NCI-H1417 treated with DMSO at 0.1 percent for 48 hours (cell line): ENCODE data around the gene TNKS2.
"Not testable (repeated sequence)": the region's sequence is repeated elsewhere in the genome, so short reads cannot be mapped to it uniquely, and the experiment has no call there.

Experiments
- DNase-seq: peaks from one replicate; lab custom pipeline; 2025; lab: John Stamatoyannopoulos, UW

TNKS2 gene

DNA sequence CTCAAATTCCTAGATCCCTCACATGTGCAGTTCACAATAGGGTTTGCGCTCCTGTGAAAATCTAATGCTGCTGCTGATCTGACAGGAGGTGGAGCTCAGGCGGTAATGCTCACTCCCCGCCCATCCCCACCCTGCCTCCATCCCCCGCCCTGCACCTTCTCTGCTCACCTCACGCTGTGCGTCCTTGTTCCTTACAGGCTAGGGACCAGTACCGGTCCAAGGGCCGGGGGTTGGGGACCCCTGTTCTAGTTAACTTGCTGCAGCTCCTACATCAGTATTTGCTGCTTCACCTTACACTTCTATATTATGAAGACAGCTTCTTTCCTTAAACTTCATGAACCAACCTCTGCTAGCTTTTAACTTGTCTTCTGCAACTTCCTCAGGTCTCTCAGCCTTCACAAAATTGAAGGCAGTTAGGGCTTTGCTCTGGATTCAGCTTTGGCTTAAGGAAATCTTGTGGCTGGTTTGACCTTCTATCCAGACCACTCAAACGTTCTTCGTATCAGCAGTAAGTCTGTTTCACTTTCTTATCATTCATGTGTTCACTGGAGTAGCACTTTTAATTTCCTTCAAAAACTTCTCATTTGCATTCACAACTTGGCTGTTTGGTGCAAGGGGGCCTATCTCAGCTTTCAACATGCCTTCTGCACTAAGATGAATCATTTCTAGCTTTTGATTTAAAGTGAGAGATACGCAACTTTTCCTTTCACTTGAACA lies 1.7 kb upstream of the TNKS2 start:
- DNase-seq, result no peak

DNA sequence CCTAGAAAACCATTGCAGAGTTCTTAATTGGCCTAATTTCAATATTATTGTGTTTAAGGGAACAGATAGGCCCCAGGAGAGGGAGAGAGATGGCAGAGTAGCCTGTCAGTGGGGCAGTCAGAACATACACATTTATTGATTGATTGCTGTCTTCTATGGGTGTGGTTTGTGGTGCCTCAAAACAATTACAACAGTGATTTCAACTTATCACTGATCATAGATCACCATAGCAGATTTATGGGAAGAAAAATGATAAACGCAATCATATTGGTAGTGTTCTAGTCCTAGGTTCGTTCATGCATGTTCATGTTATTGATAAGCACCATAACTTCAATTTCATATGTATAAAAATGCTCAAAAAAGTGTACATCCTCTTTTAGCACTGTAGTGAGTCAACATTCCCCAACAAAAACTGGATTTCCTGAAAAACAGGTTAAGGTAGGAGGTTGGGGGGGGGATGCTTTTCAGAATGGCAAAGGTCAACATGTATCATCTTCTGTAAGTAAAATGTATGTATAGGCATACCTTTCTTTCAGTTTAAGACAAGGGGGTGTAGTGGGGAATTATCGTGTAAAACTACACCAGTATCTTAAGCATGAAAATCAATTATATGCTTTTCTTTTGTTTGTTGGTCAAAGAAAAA lies 1.1 kb upstream of the TNKS2 start:
- no peak for DNase-seq

DNA sequence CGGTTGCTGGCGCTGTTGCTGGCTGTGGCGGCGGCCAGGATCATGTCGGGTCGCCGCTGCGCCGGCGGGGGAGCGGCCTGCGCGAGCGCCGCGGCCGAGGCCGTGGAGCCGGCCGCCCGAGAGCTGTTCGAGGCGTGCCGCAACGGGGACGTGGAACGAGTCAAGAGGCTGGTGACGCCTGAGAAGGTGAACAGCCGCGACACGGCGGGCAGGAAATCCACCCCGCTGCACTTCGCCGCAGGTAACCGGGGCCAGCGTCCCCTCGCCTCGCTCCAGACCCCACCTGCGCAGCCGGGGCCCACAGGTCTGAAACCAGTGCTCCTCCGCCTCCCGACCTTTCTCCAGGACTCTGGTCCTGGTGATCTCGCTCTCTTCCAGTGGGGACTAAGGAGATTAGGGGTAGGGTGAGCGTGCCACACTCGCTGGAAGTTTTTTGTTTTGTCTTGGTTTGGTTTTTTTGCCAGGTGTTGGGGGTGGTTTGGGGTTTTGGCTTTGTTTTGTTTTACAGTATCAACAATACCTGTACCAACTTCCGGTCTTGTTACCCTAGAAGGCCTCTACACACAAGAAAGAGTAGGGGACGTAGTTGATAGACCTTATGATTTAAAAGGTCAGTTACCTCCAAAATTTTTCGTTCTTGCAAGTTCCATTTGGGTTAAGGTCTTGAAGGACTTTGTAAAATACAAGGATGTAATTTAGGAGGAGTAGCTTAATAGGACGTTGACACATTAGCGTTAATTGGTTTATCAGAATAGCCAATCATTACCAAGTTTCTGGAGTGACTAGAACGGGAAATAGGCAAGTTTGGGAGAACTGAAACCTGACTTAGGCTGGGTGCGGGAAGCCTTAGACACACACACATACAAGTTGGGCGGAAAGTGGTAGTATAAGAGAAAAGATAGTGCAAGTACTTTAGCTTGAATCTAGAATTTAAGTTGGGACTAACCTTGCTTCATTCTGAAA lies 704 bp downstream of the TNKS2 start:
- DNase-seq, result no peak

DNA sequence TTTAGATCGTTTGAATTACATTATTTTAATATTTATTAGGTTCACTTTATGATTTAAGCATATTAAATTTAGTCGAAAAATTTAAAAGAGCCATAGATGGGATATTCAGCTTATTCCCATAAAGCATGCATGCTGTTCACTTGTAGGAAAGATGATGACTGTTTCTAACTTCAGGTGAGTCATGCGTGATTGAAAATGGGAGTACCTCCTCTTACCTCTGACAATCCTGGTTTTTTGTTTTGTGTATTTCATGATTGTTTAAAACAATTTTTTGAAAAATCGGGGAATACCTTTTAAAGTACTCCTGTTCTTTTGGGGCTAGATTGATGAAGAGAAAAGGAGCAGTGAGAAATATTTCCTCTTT lies 1.4 kb downstream of the TNKS2 start:
- DNase-seq, result no peak

DNA sequence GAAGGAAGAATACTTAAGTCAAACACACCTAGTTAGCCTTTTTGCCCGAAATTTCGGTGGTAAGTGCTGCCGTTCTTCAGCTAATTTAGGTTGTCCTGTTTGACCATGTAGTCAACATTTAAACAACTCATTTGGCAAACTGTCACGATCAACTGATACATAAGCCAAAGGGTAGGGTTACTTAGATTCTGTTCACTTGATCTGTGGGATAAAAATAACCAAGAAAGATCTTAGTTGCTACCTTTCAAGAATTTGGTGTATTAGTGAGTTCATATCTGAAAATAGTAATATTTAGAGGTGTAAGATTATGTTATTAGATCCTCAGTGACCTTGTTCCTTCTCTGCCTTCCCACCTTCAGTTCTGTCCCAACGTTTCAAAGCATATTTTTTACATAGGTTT lies 2.0 kb downstream of the TNKS2 start:
- DNase-seq, result no peak

DNA sequence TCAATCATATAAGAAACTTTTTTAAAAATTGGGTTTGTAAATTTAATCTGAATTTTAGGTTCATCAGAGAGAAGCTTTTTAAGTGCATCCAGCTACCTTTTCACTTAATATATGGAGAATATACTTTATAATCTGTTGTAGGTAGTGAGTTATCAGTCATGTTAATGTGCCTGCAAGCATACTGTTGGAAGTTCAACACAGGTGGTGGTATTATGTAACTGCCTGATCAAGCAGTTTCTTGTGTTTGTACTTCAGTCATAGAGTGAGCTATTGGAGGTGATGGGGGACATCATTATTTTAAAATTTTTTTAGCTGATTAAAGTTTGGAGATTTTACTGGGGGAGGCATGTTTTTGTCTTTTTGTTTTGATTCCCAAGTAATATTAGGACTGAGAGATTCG lies 2.5 kb downstream of the TNKS2 start:
- no peak for DNase-seq

DNA sequence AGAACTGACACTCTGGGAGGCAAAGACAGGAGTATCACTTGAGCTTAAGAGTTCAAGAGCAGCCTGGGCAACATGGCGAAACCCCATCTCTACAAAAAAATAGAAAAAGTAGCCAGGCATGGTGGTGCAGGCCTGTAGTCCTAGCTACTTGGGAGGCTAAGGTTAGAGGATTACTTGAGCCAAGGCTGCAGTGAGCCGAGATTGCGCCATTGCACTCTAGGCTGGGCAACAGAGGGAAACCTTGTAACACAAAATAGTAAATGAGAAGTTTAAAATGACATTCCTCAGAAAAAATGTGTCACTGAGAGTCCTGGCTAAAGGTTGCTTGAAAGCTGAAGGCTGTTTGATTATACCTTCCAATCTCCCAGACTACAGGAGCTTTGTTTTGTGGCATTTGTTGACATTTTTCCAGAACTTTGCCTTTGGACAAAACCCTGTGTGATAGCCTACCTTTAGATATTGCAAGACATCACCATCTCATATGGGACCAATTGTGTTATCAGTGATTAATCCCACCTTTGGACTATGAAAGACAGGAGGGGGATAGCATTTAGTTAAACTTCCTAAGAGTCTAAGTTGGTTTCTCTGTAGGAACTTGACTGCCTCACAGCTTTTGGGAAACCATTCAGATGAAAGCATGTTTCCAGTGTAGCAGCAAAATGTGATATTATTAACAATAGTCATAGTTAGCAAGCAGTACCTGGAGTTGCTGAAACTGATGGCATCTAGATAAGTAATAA lies 5.3 kb downstream of the TNKS2 start:
- no peak for DNase-seq

DNA sequence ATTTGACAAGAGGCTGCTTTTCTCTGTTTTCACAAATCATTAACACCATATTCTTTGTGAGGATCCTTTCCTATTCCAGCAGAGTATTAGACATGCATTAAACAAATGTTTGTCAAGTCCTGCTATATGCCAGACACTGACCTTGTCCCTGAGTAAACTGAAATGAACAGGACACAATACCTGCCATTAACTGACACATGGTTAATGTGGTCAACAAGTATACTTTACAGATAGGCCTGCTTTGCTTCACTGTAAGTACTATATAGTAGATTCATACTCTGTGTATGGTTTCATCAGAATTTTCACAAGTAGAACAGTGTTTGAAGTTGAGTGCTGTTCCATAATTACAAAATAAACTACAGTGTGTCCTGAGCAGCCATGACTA lies 5.9 kb downstream of the TNKS2 start:
- DNase-seq, result no peak

DNA sequence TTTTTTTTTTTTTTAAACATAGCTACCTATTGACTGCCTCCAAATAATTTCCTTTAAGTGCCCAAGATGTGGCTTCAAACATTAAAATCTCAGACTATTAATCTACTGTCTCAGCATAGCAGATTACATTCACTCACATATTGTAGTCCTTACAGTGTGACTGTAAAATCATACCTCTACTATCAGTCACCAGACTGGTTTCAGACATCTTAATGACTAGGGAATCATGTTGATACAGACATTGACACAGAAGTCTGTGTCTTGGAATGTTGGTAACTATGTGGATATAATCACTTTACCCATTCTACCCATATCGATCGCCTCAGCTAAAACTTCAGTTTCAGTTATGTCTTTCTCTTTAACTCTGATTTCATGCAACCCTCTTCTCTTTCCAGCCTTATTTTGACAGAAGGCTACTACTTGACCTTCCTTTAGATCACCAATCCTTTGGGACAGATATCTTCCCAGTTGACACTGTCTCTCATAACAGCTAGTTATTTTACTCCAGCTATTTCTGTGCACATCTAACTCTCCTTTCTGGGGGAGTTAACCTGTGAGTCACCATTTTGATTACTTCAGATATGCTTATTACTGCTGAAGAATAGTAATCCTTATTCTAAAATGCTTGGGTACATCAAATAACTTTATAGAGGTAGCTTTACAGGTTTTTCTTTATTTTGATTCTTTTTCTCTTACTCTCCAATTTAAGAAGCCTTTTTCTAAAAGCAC lies 7.0 kb downstream of the TNKS2 start:
- no peak for DNase-seq

DNA sequence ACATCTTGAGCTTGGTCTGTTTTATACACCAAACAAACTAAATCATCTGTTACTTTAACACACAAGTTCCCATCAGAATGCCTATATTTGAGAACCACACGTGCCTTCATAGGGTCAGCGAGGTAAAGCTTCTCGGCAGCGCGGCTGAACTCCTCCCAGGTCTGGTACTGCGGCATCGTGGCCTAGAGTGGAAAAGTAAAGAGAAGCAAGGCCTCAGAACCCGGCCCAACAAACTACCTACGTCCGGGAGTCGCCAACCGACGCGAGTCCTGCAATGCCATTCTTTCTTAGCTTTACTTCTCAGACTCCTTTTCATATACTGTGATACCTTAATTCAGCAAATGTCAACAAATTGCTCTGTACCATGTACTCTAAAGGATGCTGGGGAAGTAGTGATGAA lies 9.0 kb downstream of the TNKS2 start:
- DNase-seq, result not testable (repeated sequence)

DNA sequence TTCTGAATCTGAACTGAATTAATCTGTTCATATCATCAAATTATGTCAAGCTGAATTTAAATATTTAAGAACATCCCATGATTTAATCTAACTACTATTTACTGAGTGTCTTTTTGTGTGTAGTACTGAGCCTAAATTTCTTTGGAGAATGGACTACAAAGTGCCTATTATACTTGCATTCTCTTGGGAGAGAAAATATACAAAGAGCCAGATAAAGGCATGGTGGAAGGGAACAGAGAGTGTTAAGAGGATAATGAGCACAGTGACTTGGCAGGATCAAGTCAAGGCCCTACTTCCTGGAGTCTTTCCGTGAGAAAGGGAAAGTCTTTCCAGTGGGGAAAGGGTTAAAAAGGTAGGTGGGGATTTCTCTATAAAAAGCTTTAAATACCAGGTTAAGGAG lies 15.0 kb downstream of the TNKS2 start:
- no peak for DNase-seq

DNA sequence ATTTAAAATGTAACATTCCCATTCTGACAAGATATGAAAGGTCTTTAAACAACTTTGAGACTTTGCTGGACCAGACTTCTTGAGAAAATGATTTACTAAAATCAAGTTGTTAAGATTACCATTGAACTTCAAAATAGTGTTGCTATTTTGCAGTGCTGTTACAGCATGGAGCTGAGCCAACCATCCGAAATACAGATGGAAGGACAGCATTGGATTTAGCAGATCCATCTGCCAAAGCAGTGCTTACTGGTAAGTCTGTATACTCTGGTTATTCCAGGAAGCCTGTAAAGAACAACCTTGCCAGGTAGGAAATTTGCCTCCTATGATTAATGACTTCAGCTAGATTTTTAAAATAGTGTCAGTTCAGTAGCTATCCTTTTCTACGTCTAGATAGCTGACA lies 18.8 kb downstream of the TNKS2 start:
- DNase-seq, result no peak

DNA sequence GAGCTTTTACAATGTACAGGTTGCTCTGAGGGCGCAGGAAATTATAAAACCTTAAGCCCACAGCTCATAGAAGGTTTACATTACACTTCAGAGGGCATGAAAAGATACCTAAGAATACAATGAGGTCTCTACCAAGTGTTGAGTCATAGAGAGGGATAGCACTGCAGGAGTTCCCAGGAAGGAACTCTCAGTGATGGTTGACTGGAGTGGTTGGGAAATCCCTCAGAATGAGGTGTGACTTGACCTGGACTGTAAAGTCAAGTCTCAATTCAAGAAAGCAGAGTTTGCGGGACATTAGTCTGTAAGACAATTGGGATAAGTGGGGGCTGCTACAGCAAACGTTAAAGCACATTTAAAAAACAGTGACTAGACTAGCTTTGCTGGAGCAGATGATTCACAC lies 21.9 kb downstream of the TNKS2 start:
- DNase-seq, result no peak

DNA sequence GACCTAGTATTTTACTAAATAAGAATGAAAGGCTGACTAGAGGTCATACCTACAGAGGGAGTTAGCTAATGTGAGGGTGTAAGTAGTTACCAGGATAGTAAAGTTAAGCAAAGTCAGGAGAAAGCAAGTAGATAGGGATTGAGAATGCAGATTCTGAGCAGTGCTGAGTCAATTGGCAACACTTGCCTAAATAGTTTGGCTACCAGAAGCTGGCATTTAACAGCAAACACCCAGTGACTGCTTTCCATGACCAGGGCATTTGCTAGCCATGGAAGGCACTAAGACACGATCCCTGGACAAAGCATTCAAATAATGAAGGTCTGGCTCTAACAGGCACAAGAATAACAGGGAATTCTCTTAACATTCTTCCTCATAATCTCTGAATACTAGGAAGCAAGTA lies 25.9 kb downstream of the TNKS2 start:
- no peak for DNase-seq

DNA sequence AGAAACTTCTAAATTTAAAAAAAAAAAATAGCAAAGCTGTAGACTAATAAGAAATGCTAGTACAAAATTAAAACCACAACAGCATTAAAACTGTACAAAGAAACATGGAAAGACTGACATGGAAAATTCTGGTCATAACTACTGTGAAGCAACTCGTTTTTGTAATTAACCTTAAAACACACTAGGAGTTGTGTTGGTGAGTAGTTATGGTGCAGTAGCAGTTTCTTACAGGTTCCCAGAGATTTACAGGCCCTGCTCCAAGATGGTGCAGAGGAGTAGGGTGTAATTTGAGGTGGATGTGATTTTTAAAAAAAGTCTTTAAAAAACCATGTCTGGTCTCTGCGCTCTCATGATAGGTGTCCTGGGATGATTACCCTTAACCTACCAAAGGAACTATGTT lies 31.0 kb downstream of the TNKS2 start:
- DNase-seq, result no peak

DNA sequence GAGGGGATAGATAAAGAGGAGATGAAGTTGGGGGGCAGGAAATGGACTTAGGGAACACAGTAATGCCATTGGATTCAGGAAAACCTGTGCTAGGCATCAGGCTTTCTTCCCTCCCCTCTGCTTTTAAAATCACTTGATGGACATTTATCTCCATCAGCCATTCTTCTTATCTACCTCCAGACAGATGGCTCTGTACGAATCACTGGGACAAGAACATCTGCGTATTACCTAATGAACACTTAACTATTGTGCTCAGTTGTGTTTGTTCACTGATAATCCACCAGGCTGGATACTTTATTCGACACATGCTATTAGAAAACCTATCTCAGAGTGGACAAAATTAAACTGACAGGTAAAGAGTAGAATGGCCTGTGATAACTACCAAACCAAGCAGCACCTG lies 40.0 kb downstream of the TNKS2 start:
- no peak for DNase-seq

DNA sequence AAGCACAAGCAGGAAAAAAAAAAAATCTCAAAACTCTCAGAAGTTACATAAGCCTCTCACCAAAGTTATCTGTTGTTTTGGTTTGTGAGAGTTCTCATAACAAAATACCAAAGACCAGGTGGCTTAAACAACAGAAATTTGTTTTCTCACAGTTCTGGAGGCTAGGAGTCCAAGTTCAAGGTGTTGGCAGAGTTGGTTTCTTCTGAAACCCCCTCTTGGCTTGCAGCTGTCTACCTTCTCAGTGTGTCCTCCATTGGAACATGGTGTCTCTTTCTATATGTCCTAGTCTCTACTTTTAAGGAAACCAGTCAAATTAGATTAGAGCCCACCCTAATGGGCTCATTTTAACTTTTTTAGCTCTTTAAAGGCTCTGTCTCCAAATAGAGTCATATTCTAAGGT lies 44.9 kb downstream of the TNKS2 start:
- DNase-seq, result no peak

DNA sequence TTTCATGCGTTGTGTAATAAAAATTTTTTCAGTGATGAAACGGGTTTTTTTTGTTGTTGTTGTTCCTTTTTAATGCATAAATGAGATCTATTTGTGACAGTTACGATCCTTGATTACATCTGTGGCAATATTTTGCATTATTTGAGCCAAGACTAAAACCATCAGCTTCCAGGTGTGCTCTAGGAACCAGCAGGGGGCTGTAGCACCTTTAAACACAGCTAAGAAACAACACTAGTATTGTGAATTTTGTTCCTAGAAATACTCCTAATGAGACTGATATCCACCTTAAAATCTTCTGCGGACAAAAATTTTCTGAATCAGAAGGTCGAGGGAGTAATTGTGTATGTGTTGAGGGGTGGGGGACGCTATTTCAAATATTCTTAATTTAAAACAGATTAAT lies 58.4 kb downstream of the TNKS2 start:
- DNase-seq, result no peak

DNA sequence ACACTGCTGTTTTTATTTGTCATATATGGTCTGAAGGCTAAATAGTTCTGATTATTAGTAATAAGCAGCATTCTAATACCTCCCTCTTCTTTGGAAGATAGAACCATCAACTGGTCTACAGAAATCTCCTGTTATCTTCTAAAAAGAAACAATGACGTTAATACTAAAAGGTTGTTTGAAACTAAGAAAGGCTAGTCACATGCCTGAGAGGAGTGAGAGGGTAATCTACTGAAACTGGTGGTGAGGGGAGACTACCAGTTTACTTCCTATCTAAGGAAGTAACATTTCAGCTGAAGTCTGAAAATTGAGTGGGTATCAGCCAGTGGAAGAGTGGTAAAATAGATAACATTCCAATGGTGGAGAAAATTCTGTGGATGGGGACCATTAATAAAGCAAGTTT lies 62.7 kb downstream of the TNKS2 start:
- no peak for DNase-seq

DNA sequence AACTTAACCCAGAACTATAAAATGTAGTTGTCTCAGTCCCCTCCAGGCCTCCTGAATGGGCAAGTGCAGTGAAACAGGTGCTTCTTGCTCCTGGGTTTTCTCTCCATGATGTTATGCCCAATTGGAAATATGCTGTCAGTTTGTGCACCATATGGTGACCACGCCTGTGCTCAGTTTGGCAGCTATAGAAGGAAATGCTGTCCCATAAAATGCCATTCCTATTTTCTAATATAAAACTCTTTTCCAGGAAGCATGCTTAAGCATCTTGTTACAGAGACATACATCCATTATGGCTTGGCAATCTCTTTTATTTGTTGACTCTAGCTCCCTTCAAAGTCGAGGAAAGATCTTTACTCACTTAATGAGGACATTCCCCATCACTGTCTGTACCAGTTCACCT lies 65.9 kb downstream of the TNKS2 start:
- DNase-seq, result no peak

DNA sequence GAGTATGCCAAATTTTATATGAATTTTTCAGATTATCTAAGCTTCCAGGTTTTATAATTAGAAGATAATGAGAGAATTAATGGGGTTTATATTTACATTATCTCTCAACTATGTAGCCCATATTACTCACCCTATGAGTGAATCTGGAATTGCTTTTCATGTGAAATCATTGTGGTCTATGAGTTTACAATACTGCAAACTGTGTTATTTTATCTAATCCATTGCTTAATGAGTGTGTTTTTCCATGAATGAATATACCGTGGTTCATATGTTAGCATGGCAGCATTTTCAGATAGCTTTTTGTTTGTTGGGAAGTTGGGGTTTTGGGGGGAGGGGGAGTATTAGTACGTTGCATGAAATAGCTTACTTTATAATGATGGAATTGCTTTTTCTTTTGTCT lies 66.5 kb downstream of the TNKS2 start:
- DNase-seq, result no peak
